ENCODE results near the gene GRAMD2A. TPM values are rescaled to one million over a fixed set of nuclear protein-coding genes. Genes with fewer than 3 reads are reported as not detected.

Gene GRAMD2A
- total and polyA plus RNA-seq, 2 experiments from 2014 or later = not detected

GRCh38 chr15:72154316-72154715 lies 43.3 kb downstream of the GRAMD2A start:
- Histone ChIP-seq H3K36me3 (ENCODE audit: low read depth) (no peaks in the 10 kb centered on the region), H3K4me1 (ENCODE audit: insufficient read depth) (0 out of 2 replicates have a peak, but pooled peaks cover 6% of the 10 kb centered on the region), H3K27ac (no peak overlapping the region), H3F3A (ENCODE audit: insufficient read depth) (no peaks in the 10 kb centered on the region), H3K27me3 (replicated peaks; ENCODE audit: insufficient read depth) (no peaks in the 10 kb centered on the region), H4K20me1 (ENCODE audit: insufficient read depth) (no peaks in the 10 kb centered on the region), H3K9me2 (ENCODE audit: insufficient read depth) (no peaks in the 10 kb centered on the region), H3K4me3 (no peak overlapping the region), H3K4me2 (ENCODE audit: unreplicated experiment) (no peak overlapping the region), H2AFZ (no peak overlapping the region), H3K9ac (no peak overlapping the region), H3K79me2 (ENCODE audit: insufficient read depth) (no peaks in the 10 kb centered on the region), H3K9me3 (ENCODE audit: low read depth) (no peaks in the 10 kb centered on the region)
- WGBS, 2 experiments (ENCODE audit: low coverage in 1 of 2, low lambda C conversion rate in 2 of 2, missing lambda C conversion rate in 2 of 2) = 97 to 99% methylated on average over 7 of the region's 7 CpGs
- in situ Hi-C loops (cut with MboI) = loop anchor here (25.0 kb wide), 1 partner anchor 692 kb away; no protein-coding TSS in a partner anchor
- TF ChIP-seq EZH2 (IDR thresholded peaks at IDR 0.05; ENCODE audit: insufficient read depth, poor library complexity, severe bottlenecking) (no peak), EZH2phosphoT487 (IDR thresholded peaks at IDR 0.05; ENCODE audit: insufficient read depth, low read depth) (no peak)
- no peak for DNase-seq

- DNase-seq = no peak
- WGBS, 2 experiments (ENCODE audit: low coverage in 1 of 2, low lambda C conversion rate in 2 of 2, missing lambda C conversion rate in 2 of 2) = 76% methylated on average over 5 of the region's 5 CpGs
- H3F3A ChIP-seq (ENCODE audit: insufficient read depth) = no peaks in the 10 kb centered on the region
Observed at GRCh38 chr15:72153269-72154000, 44.2 kb downstream of the GRAMD2A start.

GRCh38 chr15:72147418-72147817 lies 50.2 kb downstream of the GRAMD2A start:
- Histone ChIP-seq H3K4me2 (ENCODE audit: unreplicated experiment) (no peak overlapping the region), H3K9me2 (ENCODE audit: insufficient read depth) (no peaks in the 10 kb centered on the region), H3K4me3 (no peak overlapping the region), H3K27ac (no peak overlapping the region), H3F3A (ENCODE audit: insufficient read depth) (no peaks in the 10 kb centered on the region), H3K9me3 (ENCODE audit: low read depth) (no peaks in the 10 kb centered on the region), H3K36me3 (ENCODE audit: low read depth) (no peaks in the 10 kb centered on the region), H3K9ac (no peak overlapping the region), H4K20me1 (ENCODE audit: insufficient read depth) (no peaks in the 10 kb centered on the region), H3K4me1 (ENCODE audit: insufficient read depth) (no peaks in the 10 kb centered on the region), H3K27me3 (replicated peaks; ENCODE audit: insufficient read depth) (no peaks in the 10 kb centered on the region), H3K79me2 (ENCODE audit: insufficient read depth) (no peaks in the 10 kb centered on the region), H2AFZ (no peak overlapping the region)
- no peak for DNase-seq
- in situ Hi-C loops (cut with MboI) = no loop called here
- 47 to 52% methylated on average over 2 of the region's 2 CpGs for WGBS, 2 experiments (ENCODE audit: low coverage in 1 of 2, low lambda C conversion rate in 2 of 2, missing lambda C conversion rate in 2 of 2)
- TF ChIP-seq EZH2phosphoT487 (IDR thresholded peaks at IDR 0.05; ENCODE audit: insufficient read depth, low read depth) (no peak), EZH2 (IDR thresholded peaks at IDR 0.05; ENCODE audit: insufficient read depth, poor library complexity, severe bottlenecking) (no peak)

More at GRCh38 chr15:72153269-72154000, 44.2 kb downstream of the GRAMD2A start:
- Histone ChIP-seq H4K20me1 (ENCODE audit: insufficient read depth) (no peaks in the 10 kb centered on the region), H3K27ac (no peak overlapping the region), H3K27me3 (replicated peaks; ENCODE audit: insufficient read depth) (no peaks in the 10 kb centered on the region), H3K4me1 (ENCODE audit: insufficient read depth) (0 out of 2 replicates have a peak, but pooled peaks cover 6% of the 10 kb centered on the region), H3K79me2 (ENCODE audit: insufficient read depth) (no peaks in the 10 kb centered on the region), H3K4me2 (ENCODE audit: unreplicated experiment) (no peak overlapping the region), H2AFZ (no peak overlapping the region), H3K9ac (no peak overlapping the region), H3K9me2 (ENCODE audit: insufficient read depth) (no peaks in the 10 kb centered on the region), H3K36me3 (ENCODE audit: low read depth) (no peaks in the 10 kb centered on the region), H3K9me3 (ENCODE audit: low read depth) (no peaks in the 10 kb centered on the region), H3K4me3 (no peak overlapping the region)
- in situ Hi-C loops (cut with MboI) = loop anchor here (25.0 kb wide), 1 partner anchor 691 kb away; no protein-coding TSS in a partner anchor
- TF ChIP-seq EZH2phosphoT487 (IDR thresholded peaks at IDR 0.05; ENCODE audit: insufficient read depth, low read depth) (no peak), EZH2 (IDR thresholded peaks at IDR 0.05; ENCODE audit: insufficient read depth, poor library complexity, severe bottlenecking) (no peak)

- no peaks in the 10 kb centered on the region for H3K4me1 ChIP-seq (ENCODE audit: insufficient read depth)
- TF ChIP-seq EZH2phosphoT487 (IDR thresholded peaks at IDR 0.05; ENCODE audit: insufficient read depth, low read depth) (no peak), EZH2 (IDR thresholded peaks at IDR 0.05; ENCODE audit: insufficient read depth, poor library complexity, severe bottlenecking) (no peak)
- H3K9me3 ChIP-seq (ENCODE audit: low read depth) = no peaks in the 10 kb centered on the region
- H3K79me2 ChIP-seq (ENCODE audit: insufficient read depth) = no peaks in the 10 kb centered on the region
- H4K20me1 ChIP-seq (ENCODE audit: insufficient read depth) = no peaks in the 10 kb centered on the region
- H3F3A ChIP-seq (ENCODE audit: insufficient read depth) = no peaks in the 10 kb centered on the region
- no peaks in the 10 kb centered on the region for H3K9me2 ChIP-seq (ENCODE audit: insufficient read depth)
- no peaks in the 10 kb centered on the region for H3K27me3 ChIP-seq (replicated peaks; ENCODE audit: insufficient read depth)
- H3K4me2 ChIP-seq (ENCODE audit: unreplicated experiment) = no peak overlapping the region
- no peak for DNase-seq
- H3K4me3 ChIP-seq = no peak overlapping the region
- in situ Hi-C loops (cut with MboI) = no loop called here
- no peak overlapping the region for H3K9ac ChIP-seq
- H3K27ac ChIP-seq = no peak overlapping the region
- no peak overlapping the region for H2AFZ ChIP-seq
- H3K36me3 ChIP-seq (ENCODE audit: low read depth) = no peaks in the 10 kb centered on the region
Observed at GRCh38 chr15:72146934-72147333, 50.7 kb downstream of the GRAMD2A start.

Measured in GM23248 (cell line).